Measurements from ENCODE around the gene NOB1.
A peak's percentile ranks its signal among the peaks of the same experiment; 100 is the strongest.
"Not testable (repeated sequence)": the region's sequence is repeated elsewhere in the genome, so short reads cannot be mapped to it uniquely, and the experiment has no call there.

NOB1 gene

DNA sequence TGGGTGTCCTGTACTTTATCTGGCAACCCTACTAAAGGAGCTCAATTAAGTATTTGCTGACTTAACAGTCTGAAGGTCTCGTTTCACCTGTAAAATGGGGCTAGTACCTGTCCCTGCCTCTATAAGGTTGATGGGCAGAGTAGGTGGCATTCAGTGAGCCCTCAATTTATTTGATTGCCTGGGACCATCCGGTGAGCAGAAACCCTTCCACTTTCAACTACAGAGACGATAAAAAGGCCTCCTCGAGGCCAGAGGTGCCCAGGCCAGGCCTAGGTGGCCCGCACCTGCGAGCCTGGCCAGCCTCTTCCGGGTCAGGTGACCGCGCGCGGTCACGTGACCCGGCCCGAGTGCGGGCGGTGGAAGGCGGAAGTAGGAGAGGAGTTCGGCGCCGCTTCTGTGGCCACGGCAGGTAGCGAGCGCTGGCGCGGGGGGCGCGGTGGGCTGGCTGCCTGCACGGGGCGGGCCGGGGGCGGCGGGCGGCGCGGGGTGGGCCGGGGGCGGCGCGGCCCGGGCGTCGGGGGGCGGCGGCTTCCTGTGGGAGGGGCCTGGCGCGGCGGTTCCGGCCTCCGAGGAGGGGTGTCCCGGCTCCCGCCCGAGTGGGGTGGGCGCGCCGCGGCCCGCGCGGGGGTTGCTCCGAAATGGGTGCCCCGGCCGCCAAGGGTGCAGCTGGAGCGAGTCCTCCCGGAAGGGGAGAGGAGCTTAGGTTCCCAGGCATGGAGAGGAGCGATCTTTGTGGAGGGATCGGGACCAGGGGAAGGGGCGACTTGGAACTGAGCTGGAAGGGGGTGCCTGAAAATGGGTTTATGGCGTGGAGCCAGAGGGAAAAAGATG is 7.5 kb upstream of the NOB1 start, which contains the start of gene WWP2:
Gene WWP2, plus strand, starts transcription at position 350 of the 831 bp plus-strand sequence. CDS start 24,679 bp downstream, outside the sequence.
- DNase-seq (ENCODE audit: low read depth in 2 of 2) = peak; percentile 46 to 52

GRCh38 chr16:69757375-69757774 is 2.6 kb upstream of the NOB1 start:
- DNase-seq (ENCODE audit: low read depth in 2 of 2) = not testable (repeated sequence)

GRCh38 chr16:69756705-69757104 is 2.0 kb upstream of the NOB1 start:
- no peak for DNase-seq (ENCODE audit: low read depth in 2 of 2)

DNA sequence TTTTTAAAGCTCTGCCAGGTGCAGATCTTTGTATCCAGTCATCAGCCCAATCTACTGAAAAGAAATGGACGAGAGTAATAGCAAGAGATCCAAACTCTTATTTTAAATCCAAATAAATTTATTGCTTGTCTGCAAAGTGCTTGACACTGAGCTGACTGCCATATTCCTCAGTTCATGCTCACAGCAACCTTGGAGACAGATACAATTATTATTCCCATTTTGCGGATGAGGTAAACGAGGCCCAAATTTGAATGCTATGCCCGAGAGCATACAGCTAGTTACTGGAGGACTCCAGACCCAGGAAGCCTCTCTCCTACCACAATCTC is 620 bp downstream of the NOB1 start:
- no peak for DNase-seq (ENCODE audit: low read depth in 2 of 2)

DNA sequence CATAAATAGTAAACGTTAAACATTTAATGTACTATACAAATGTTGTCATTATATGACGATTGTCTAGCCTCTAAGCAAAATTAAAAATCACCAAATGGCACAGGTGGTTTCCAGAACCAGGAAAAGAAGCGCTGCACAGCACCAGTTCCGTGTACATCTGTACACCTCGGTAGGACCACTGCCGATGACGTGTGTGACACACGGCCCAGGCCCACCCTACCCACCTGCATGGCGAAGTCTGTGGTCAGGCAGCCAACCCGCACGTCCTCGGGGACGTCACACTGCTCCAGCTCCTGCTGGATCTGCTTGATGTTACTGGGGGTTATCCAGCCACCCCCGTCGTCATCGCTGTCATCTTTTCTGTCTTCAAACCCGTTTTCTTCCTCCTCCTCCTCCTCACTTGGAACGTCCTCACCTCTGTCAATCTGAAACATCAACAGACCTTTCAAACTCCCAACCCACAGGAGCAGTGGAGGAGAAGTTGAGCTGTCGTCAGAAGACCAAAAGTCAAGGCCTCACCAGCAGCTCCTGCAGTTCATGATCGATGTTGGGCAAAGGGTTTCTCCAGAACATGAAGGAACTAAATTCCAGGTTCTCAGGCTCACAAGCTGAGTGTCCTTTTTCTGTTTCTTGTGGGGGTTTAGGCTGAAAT is 5.9 kb downstream of the NOB1 start:
- DNase-seq (ENCODE audit: low read depth in 2 of 2) = no peak

DNA sequence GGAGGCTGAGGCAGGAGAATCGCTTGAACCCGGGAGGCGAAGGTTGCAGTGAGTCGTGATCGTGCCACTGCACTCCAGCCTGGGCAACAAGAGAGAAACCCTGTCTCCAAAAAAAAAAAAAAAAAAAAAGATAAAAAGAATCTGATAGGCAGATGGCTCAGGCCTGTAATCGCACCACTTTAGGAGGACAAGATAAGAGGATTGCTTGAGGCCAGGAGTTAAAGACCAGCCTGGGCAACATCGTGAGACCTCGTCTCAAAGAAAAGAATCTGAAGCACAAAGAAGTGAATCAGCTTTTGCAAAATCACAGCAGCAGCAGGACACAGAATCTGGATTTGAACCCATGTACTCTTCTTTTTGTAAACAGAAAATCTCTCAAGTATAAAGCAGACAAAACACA is 7.6 kb downstream of the NOB1 start:
- DNase-seq (ENCODE audit: low read depth in 2 of 2) = no peak

GRCh38 chr16:69745959-69746358 is 8.8 kb downstream of the NOB1 start:
- DNase-seq (ENCODE audit: low read depth in 2 of 2) = no peak

GRCh38 chr16:69745232-69745612 is 9.5 kb downstream of the NOB1 start:
- no peak for DNase-seq (ENCODE audit: low read depth in 2 of 2)

DNA sequence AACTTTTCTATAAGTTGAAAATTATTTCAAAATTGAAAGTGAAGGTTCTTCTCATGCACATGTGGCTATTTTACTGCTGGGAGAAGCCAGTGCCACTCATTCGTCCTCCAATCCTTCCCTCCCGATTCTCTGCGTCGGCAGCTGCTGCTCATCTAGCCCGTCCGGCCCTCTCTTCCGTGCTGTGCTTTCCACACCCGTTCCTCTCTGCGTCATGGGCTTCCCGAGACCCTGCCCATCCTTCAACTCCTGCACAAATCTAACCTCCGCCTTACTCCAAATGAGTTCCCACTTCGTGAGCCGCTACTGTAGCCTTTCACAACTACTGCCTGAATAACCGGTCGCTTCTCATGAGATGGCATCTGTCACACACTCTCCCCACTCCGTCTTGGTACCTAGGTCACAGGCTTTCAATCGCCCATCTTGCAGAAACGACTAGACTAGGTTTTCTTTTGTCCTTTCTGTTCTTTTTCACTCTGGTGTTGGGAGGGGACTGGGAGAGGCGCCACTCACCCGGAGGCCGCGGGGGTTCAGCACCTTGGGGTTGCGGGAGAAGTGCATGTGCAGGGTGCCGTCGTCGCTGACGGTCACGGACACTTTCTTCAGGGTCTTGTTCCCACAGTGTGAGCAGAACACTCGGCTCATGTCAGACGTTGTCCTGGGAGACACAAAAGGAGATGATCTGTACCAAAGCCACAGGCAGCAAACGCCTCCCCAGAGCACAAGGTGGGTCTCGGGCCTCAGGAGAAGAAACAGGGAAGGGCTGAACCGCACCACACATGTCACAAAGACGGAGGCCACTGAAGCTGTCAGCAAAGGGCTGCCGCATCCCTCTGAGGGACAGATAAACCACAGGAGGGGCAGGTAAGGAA is 10.1 kb downstream of the NOB1 start:
- DNase-seq (ENCODE audit: low read depth in 2 of 2) = no peak

- DNase-seq (ENCODE audit: low read depth in 2 of 2) = no peak
Measured at GRCh38 chr16:69741951-69742904, 12.5 kb downstream of the NOB1 start.

GRCh38 chr16:69741519-69741918 is 13.2 kb downstream of the NOB1 start:
- DNase-seq (ENCODE audit: low read depth in 2 of 2) = no peak

- no peak for DNase-seq (ENCODE audit: low read depth in 2 of 2)
Measured at GRCh38 chr16:69732101-69732500, 22.6 kb downstream of the NOB1 start.

DNA sequence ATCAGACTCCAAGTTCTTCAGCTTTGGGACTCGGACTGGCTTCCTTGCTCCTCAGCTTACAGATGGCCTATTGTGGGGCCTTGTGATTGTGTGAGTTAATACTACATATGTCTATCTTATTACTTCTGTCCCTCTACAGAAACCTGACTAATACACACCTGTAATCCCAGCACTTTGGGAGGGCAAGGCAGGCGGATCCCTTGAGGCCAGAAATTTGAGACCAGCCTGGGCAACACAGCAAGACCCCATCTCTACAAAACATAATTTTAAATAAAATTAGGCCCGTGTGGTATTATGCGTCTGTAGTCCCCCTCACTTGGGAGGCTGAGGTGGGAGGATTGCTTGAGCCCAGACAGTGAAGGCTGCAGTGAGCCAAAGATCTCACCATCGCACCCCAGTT is 23.4 kb downstream of the NOB1 start:
- DNase-seq (ENCODE audit: low read depth in 2 of 2) = not testable (repeated sequence)

DNA sequence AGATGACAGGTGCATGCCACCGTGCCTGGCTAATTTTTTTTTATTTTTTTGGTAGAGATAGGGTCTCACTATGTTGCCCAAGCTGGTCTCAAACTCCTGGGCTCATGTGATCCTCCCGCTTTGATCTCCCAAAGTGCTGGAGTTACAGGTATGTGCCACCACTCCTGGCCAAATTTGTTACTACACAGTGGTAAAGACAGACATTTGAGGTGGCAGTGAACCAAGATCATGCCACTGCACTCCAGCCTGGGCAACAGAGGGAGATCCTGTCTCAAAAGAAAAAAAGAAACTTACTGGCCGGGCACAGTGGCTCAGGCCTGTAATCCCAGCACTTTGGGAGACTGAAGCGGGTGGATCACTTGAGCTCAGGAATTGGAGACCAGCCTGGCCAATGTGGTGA is 25.7 kb downstream of the NOB1 start:
- DNase-seq (ENCODE audit: low read depth in 2 of 2) = not testable (repeated sequence)

GRCh38 chr16:69727916-69728270 is 26.8 kb downstream of the NOB1 start:
- no peak for DNase-seq (ENCODE audit: low read depth in 2 of 2)

DNA sequence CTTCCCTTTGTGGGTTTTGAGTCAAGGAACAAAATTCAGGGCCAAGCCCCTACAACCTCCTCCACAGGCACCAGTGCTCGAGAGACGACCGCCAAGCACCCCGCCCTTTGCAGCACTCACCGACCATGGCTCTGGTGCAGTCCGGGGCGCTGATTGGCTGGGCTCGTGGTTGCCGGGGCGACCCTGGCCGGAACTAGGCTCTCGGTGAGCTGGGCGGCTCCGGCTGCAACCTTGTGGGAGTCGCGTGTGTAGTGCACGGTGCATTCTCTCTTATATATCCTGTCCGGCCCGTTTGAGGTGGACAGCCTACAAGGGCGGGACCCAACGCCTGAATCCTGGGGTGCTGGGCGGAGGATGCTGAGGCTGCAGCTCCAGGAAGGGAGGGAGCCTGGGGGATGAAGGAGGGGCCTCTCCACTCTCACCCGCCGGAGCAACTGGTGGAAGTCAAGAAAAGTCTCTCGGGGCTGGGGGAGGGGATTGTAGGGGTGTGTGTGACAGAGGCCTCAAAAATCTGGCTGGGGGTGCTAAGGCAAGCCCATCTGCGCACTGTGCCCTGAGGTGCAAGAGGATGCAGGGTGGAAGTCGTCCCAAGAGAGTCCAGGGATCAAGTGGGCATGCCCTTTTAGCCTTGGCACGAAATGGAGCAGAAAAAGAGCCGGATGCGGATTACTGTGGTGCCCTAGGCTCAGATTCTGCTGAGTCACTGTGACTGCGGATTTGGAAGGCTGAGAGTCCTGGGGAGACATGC is 28.2 kb downstream of the NOB1 start, which contains the start of gene NQO1:
Gene NQO1, minus strand, starts transcription at position 248 of the 748 bp plus-strand sequence. Its CDS starts 121 bp downstream, at position 127.
- peak; percentile 53 to 72 for DNase-seq (ENCODE audit: low read depth in 2 of 2)

DNA sequence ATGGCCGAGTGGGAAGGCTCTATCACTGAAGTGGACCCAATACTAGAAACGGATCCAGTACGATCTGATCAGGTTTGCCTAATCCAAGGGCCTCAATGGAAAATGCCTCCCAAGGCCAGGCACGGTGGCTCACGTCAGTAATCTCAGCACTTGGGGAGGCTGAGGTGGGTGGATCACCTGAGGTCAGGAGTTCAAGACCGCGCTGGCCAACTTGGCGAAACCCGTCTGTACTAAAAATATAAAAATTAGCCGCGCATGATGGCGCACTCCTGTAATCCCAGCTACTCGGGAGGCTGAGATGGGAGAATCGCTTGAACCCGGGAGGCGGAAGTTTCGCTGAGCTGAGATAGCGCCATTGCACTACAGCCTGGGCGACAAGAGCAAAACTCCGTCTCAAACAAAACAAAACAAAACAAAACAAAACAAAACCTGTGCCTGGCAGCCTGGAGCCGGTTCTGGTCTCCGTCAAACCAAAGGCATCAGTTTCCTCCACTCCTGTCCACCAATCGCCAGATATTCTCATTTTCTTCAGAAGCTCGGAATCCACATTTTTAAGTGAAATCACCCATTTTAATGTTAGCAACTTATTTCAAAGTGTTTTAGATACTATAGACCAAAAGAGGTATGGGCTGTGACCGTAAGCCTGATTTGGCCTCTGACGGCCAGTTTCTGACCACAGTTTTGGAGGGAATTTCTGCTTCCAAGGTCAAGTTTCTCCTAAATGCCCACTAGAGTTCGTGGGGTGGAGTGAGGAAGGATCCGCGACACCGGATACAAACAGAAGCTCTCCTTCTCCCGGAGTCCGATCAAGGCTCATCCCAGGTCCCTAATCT is 29.0 kb downstream of the NOB1 start:
- no peak for DNase-seq (ENCODE audit: low read depth in 2 of 2)

- no peak for DNase-seq (ENCODE audit: low read depth in 2 of 2)
Measured at GRCh38 chr16:69724981-69725479, 29.7 kb downstream of the NOB1 start.

DNA sequence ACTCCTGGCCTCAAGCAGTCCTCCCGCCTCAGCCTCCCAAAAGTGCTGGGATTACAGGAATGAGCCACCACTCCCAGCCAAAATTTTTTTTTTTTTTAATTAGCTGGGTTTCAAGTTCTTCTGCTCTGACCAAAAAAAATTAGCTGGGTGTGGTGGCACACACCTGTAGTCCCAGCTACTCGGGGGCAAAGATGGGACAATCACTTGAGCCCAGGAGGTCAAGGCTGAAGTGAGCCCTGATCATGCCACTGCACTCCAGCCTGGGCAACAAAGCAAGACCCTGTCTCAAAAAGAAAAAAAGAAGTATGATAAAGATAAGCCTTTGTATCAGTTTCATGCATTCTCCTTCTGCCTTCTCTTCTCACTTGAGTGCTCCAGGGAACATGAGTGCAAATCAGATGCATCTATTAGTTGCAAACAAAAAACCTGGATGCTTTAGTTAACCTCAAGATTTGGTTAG is 30.3 kb downstream of the NOB1 start:
- no peak for DNase-seq (ENCODE audit: low read depth in 2 of 2)
